Brain microvascular endothelial cell (primary cell): ENCODE data around the gene TACC2.

ENCODE experiments used
- DNase-seq: peaks from one replicate; pipeline ENCODE4 v3.0.0-alpha.2; 2020
- H3K27ac ChIP-seq: fragments of 250-450 bp; sonication (Bioruptor Pico); 2 replicates; pipeline ENCODE4 v1.5.1; 2020; ENCODE audit warnings: mild to moderate bottlenecking, moderate library complexity
- H3K27me3 ChIP-seq: fragments of 250-450 bp; sonication (Bioruptor Pico); replicated peaks from 2 replicates; pipeline ENCODE4 v1.5.1; 2020; ENCODE audit warnings: mild to moderate bottlenecking
- H3K36me3 ChIP-seq: fragments of 250-450 bp; sonication (Bioruptor Pico); replicated peaks from 2 replicates; pipeline ENCODE4 v1.5.1; 2020; ENCODE audit warnings: mild to moderate bottlenecking
- H3K4me3 ChIP-seq: 2 replicates; pipeline ENCODE4 v1.5.1; 2011; ENCODE audit warnings: low read depth, mild to moderate bottlenecking, control low read depth, low read length, moderate library complexity
- CTCF ChIP-seq: IDR thresholded peaks from 2 replicates; pipeline ENCODE4 v1.5.1; 2011; ENCODE audit warnings: low read depth, mild to moderate bottlenecking, moderate library complexity, low read length, control low read depth, inconsistent platforms; ENCODE audit errors: missing control alignments
- in situ Hi-C: cut with HindIII; loops from 2 replicates; pipeline ENCODE4 v1.10.0; 2017; ENCODE audit warnings: low sequenced_read_pairs, low pct_ligation_motif_present

Gene TACC2

GRCh38 chr10:121994429-121994941 is 5.5 kb downstream of the TACC2 start:
- no peaks in the 10 kb centered on the region for H3K27me3 ChIP-seq
- no peak overlapping the region for H3K27ac ChIP-seq
- DNase-seq: no peak
- in situ Hi-C loops: no loop called here
- H3K4me3 ChIP-seq: no peak overlapping the region
- no peaks in the 10 kb centered on the region for H3K36me3 ChIP-seq
- TF ChIP-seq CTCF: no peak

GRCh38 chr10:121998462-121998861 is 9.5 kb downstream of the TACC2 start:
- no peak for DNase-seq
- H3K36me3 ChIP-seq: no peaks in the 10 kb centered on the region
- no peak overlapping the region for H3K27ac ChIP-seq
- no peak for TF ChIP-seq CTCF
- no peaks in the 10 kb centered on the region for H3K27me3 ChIP-seq
- in situ Hi-C loops: no loop called here
- no peak overlapping the region for H3K4me3 ChIP-seq

GRCh38 chr10:121999301-121999700 is 10.3 kb downstream of the TACC2 start:
- no peaks in the 10 kb centered on the region for H3K36me3 ChIP-seq
- in situ Hi-C loops: no loop called here
- no peaks in the 10 kb centered on the region for H3K27me3 ChIP-seq
- no peak overlapping the region for H3K27ac ChIP-seq
- no peak for TF ChIP-seq CTCF
- no peak overlapping the region for H3K4me3 ChIP-seq
- no peak for DNase-seq

GRCh38 chr10:122001698-122002097 is 12.7 kb downstream of the TACC2 start:
- no peak overlapping the region for H3K4me3 ChIP-seq
- no peaks in the 10 kb centered on the region for H3K36me3 ChIP-seq
- H3K27ac ChIP-seq: no peak overlapping the region
- no peak for DNase-seq
- no peak for TF ChIP-seq CTCF
- in situ Hi-C loops: no loop called here
- H3K27me3 ChIP-seq: no peaks in the 10 kb centered on the region

- no peak for DNase-seq
- H3K4me3 ChIP-seq: no peak overlapping the region
- no peak for TF ChIP-seq CTCF
Observed at GRCh38 chr10:122007415-122007814, 18.5 kb downstream of the TACC2 start.

GRCh38 chr10:122010405-122011050 is 21.6 kb downstream of the TACC2 start:
- TF ChIP-seq CTCF: no peak
- H3K4me3 ChIP-seq: no peak overlapping the region
- no peaks in the 10 kb centered on the region for H3K36me3 ChIP-seq
- no peak for DNase-seq
- H3K27me3 ChIP-seq: no peaks in the 10 kb centered on the region
- no peak overlapping the region for H3K27ac ChIP-seq
- in situ Hi-C loops: no loop called here

More at GRCh38 chr10:122007415-122007814, 18.5 kb downstream of the TACC2 start:
- no peak overlapping the region for H3K27ac ChIP-seq
- no peaks in the 10 kb centered on the region for H3K27me3 ChIP-seq
- in situ Hi-C loops: no loop called here
- no peaks in the 10 kb centered on the region for H3K36me3 ChIP-seq
